Vagina (tissue), 2 donors: ENCODE data around the gene FHDC1.

Experiments used
- POLR2A ChIP-seq, 2 donors: fragments of 450-650 bp; IDR thresholded peaks; one replicate each; pipeline ENCODE4 v1.6.1; 2017; ENCODE audit warnings: antibody characterized with exemption in 2 of 2, mild to moderate bottlenecking in 2 of 2, moderate library complexity in 2 of 2
- POLR2AphosphoS5 ChIP-seq, 2 donors: sonication (generic); formaldehyde crosslinking; IDR thresholded peaks; one replicate each; pipeline ENCODE4 v1.9.0; 2017; ENCODE audit warnings: antibody characterized with exemption in 2 of 2, mild to moderate bottlenecking in 2 of 2, low read depth in 1 of 2; ENCODE audit not compliant: insufficient read depth in 1 of 2
- TF ChIP-seq, protein P1 (sequence below), 3 experiments: fragments of 450-650 bp in 2 of 3; fragments of 200-600 bp in 1 of 3; sonication (generic) in 1 of 3; IDR thresholded peaks; one replicate each; pipeline ENCODE4 v1.5.1; 2017 to 2019; ENCODE audit warnings: antibody characterized with exemption in 3 of 3, mild to moderate bottlenecking in 2 of 3, moderate library complexity in 2 of 3

DNA sequence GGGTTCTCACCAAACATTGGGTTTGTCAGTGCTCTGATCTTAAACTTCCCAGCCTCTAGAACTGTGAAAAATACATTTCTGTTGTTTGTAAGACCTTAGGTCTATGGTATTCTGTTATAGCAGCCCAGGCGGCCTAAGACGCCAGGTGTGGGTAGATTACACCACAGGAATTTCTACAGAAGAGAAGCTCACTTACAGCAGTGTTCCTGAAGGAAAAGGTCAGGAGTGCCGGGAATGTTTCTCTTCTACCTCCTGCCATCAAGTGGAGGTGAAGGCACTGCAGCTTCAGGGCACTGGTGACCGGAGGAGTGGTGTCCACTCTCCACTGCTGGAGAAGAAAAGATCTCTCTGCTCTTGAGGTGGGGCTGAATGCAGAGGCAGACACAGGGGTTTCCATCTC lies 45.7 kb downstream of the FHDC1 start:
- TF ChIP-seq POLR2A (IDR thresholded peaks at IDR 0.05) (no peak), POLR2AphosphoS5 (IDR thresholded peaks at IDR 0.05; ENCODE audit: insufficient read depth in 1 of 2, low read depth in 1 of 2) (no peak)
- TF ChIP-seq, protein P1, sequence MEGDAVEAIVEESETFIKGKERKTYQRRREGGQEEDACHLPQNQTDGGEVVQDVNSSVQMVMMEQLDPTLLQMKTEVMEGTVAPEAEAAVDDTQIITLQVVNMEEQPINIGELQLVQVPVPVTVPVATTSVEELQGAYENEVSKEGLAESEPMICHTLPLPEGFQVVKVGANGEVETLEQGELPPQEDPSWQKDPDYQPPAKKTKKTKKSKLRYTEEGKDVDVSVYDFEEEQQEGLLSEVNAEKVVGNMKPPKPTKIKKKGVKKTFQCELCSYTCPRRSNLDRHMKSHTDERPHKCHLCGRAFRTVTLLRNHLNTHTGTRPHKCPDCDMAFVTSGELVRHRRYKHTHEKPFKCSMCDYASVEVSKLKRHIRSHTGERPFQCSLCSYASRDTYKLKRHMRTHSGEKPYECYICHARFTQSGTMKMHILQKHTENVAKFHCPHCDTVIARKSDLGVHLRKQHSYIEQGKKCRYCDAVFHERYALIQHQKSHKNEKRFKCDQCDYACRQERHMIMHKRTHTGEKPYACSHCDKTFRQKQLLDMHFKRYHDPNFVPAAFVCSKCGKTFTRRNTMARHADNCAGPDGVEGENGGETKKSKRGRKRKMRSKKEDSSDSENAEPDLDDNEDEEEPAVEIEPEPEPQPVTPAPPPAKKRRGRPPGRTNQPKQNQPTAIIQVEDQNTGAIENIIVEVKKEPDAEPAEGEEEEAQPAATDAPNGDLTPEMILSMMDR (IDR thresholded peaks at IDR 0.05) = no peak
